ENCODE measurements around the gene SPATA1. TPM values are rescaled to one million over a fixed set of nuclear protein-coding genes. Genes with fewer than 3 reads are reported as not detected.
A peak's percentile ranks its signal among the peaks of the same experiment; 100 is the strongest.

SPATA1 gene
- total and polyA plus RNA-seq, 2 of the 13 experiments (the other 11 are each of a cell fraction or from before 2014, with no cell fraction given) = 0.70 to 1.4 TPM

DNA sequence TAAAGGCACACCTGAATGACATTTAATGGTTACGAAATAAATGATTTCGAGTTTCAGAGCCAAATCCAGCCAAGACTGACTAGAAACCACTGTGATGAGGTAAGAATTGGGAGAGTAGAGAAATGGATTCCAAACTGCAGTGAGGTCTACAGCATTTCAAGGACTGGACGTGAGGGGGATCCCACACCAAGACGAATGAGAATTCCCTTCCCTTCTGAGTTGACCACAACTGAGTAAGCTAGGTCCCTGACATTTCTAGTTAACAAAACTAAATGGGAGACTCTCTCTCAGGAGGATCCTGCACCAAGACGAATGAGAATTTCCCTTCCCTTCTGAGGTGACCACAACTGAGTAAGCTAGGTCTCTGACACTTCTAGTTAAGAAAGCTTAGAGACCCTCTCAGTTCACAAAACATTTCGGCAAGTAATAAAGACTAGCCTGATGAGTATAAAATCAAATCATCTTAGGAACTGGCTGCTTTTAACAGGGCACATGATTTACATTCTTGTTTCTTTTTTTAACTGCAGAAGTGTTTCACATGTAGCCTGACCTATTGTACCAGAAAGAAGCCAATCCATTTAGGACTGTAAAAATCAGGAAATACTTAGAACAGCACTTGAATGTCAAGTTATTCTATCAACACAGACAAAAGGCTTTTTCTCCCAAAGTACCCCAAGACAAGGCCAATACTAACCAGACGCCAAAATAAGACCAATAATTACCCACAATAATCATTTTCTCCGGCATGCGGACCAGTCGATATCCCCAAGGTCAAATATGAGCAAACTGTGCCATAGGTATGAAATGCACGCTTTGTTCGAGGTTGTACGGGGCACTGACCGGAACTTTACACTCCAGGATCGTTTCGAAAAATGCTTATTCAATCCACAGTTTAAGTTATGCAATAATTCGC is 1.4 kb upstream of the SPATA1 start (continued):
- TF ChIP-seq THAP11 (CRISPR knock-in tag; IDR thresholded peaks at IDR 0.05) = 0 out of 2 replicates have a peak, but pooled peaks have one; percentile 46
- TF ChIP-seq, protein P1, sequence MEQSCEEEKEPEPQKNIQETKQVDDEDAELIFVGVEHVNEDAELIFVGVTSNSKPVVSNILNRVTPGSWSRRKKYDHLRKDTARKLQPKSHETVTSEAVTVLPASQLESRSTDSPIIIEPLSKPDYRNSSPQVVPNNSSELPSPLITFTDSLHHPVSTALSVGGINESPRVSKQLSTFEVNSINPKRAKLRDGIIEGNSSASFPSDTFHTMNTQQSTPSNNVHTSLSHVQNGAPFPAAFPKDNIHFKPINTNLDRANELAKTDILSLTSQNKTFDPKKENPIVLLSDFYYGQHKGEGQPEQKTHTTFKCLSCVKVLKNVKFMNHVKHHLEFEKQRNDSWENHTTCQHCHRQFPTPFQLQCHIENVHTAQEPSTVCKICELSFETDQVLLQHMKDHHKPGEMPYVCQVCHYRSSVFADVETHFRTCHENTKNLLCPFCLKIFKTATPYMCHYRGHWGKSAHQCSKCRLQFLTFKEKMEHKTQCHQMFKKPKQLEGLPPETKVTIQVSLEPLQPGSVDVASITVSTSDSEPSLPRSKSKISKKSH (CRISPR knock-in tag; IDR thresholded peaks at IDR 0.05; ENCODE audit: borderline replicate concordance) = no peak
- no peak for TF ChIP-seq TAF1 (CRISPR knock-in tag; IDR thresholded peaks at IDR 0.05)
- no peak for TF ChIP-seq ZNF678 (CRISPR knock-in tag; IDR thresholded peaks at IDR 0.05)
- TF ChIP-seq POLR2AphosphoS5 (IDR thresholded peaks at IDR 0.05; ENCODE audit: low read depth, low read length) = peak; percentile 63
- TF ChIP-seq TCF7 (IDR thresholded peaks at IDR 0.05; ENCODE audit: low read depth) = peak; percentile 27; the same call in 1 of the 2 replicates
- TF ChIP-seq, protein P2, sequence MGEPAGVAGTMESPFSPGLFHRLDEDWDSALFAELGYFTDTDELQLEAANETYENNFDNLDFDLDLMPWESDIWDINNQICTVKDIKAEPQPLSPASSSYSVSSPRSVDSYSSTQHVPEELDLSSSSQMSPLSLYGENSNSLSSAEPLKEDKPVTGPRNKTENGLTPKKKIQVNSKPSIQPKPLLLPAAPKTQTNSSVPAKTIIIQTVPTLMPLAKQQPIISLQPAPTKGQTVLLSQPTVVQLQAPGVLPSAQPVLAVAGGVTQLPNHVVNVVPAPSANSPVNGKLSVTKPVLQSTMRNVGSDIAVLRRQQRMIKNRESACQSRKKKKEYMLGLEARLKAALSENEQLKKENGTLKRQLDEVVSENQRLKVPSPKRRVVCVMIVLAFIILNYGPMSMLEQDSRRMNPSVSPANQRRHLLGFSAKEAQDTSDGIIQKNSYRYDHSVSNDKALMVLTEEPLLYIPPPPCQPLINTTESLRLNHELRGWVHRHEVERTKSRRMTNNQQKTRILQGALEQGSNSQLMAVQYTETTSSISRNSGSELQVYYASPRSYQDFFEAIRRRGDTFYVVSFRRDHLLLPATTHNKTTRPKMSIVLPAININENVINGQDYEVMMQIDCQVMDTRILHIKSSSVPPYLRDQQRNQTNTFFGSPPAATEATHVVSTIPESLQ (CRISPR knock-in tag; conservative IDR thresholded peaks at IDR 0.05) = no peak
- TF ChIP-seq ZNF747 (CRISPR knock-in tag; IDR thresholded peaks at IDR 0.05; ENCODE audit: borderline replicate concordance) = no peak
- TF ChIP-seq PHF21A (CRISPR knock-in tag; IDR thresholded peaks at IDR 0.05) = peak; percentile 61; the same call in 1 of the 2 replicates
- 0 out of 2 replicates have a peak, but pooled peaks have one; percentile 75 for TF ChIP-seq FOXM1 (CRISPR knock-in tag; IDR thresholded peaks at IDR 0.05)
- TF ChIP-seq, protein P3, sequence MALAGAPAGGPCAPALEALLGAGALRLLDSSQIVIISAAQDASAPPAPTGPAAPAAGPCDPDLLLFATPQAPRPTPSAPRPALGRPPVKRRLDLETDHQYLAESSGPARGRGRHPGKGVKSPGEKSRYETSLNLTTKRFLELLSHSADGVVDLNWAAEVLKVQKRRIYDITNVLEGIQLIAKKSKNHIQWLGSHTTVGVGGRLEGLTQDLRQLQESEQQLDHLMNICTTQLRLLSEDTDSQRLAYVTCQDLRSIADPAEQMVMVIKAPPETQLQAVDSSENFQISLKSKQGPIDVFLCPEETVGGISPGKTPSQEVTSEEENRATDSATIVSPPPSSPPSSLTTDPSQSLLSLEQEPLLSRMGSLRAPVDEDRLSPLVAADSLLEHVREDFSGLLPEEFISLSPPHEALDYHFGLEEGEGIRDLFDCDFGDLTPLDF (CRISPR knock-in tag; IDR thresholded peaks at IDR 0.05) = no peak
- TF ChIP-seq, protein P4, sequence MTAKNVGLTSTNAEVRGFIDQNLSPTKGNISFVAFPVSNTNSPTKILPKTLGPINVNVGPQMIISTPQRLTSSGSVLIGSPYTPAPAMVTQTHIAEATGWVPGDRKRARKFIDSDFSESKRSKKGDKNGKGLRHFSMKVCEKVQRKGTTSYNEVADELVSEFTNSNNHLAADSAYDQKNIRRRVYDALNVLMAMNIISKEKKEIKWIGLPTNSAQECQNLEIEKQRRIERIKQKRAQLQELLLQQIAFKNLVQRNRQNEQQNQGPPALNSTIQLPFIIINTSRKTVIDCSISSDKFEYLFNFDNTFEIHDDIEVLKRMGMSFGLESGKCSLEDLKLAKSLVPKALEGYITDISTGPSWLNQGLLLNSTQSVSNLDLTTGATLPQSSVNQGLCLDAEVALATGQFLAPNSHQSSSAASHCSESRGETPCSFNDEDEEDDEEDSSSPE (CRISPR knock-in tag; IDR thresholded peaks at IDR 0.05) = no peak
- TF ChIP-seq ZNF430 (CRISPR knock-in tag; IDR thresholded peaks at IDR 0.05) = no peak
- no peak for TF ChIP-seq HOXA7 (CRISPR knock-in tag; IDR thresholded peaks at IDR 0.05)
- 0 out of 2 replicates have a peak, but pooled peaks have one; percentile 33 for TF ChIP-seq NFKBIZ (CRISPR knock-in tag; IDR thresholded peaks at IDR 0.05)
- no peak for TF ChIP-seq MYNN (CRISPR knock-in tag; IDR thresholded peaks at IDR 0.05; ENCODE audit: low read depth)
- TF ChIP-seq RFX5 (IDR thresholded peaks at IDR 0.05; ENCODE audit: low read depth, low read length) = no peak
- TF ChIP-seq, protein P5, sequence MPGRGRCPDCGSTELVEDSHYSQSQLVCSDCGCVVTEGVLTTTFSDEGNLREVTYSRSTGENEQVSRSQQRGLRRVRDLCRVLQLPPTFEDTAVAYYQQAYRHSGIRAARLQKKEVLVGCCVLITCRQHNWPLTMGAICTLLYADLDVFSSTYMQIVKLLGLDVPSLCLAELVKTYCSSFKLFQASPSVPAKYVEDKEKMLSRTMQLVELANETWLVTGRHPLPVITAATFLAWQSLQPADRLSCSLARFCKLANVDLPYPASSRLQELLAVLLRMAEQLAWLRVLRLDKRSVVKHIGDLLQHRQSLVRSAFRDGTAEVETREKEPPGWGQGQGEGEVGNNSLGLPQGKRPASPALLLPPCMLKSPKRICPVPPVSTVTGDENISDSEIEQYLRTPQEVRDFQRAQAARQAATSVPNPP (CRISPR knock-in tag; IDR thresholded peaks at IDR 0.05) = no peak
- no peak for TF ChIP-seq RFXAP (CRISPR knock-in tag; IDR thresholded peaks at IDR 0.05; ENCODE audit: borderline replicate concordance)
- no peak for TF ChIP-seq MEIS2 (CRISPR knock-in tag; IDR thresholded peaks at IDR 0.05)
- no peak for TF ChIP-seq ZNF782 (CRISPR knock-in tag; IDR thresholded peaks at IDR 0.05; ENCODE audit: borderline replicate concordance)
